ENCODE measurements around the gene CPTP. TPM values are rescaled to one million over a fixed set of nuclear protein-coding genes. Genes with fewer than 3 reads are reported as not detected.

CPTP gene
- total RNA-seq, 1 donor from 2014 or later: 1.0 TPM

DNA sequence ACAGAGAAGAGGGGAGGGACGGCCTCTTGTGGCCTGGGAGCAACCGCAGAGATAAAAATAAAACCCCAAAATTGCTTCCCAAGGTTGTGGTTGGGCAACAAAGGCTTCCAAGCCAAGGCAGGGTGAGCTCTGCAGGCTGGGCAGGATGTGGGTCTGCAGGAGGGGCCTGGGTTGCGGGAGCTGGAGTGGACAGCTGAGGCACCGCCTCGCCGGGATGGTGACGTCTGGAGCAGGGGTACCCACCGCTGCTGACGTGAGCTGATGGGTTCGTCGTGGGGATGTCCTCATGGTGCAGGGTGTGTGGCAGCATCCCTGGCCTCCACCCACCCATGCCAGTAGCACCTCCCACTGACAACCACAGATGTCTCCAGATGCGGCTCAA lies 46.8 kb downstream of the CPTP start:
- TF ChIP-seq, protein P1, sequence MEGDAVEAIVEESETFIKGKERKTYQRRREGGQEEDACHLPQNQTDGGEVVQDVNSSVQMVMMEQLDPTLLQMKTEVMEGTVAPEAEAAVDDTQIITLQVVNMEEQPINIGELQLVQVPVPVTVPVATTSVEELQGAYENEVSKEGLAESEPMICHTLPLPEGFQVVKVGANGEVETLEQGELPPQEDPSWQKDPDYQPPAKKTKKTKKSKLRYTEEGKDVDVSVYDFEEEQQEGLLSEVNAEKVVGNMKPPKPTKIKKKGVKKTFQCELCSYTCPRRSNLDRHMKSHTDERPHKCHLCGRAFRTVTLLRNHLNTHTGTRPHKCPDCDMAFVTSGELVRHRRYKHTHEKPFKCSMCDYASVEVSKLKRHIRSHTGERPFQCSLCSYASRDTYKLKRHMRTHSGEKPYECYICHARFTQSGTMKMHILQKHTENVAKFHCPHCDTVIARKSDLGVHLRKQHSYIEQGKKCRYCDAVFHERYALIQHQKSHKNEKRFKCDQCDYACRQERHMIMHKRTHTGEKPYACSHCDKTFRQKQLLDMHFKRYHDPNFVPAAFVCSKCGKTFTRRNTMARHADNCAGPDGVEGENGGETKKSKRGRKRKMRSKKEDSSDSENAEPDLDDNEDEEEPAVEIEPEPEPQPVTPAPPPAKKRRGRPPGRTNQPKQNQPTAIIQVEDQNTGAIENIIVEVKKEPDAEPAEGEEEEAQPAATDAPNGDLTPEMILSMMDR (IDR thresholded peaks at IDR 0.05): no peak
- TF ChIP-seq EZH2 (IDR thresholded peaks at IDR 0.05): no peak
- Histone ChIP-seq H3K4me3 (no peak overlapping the region), H3K79me2 (ENCODE audit: low read depth) (peaks cover 17% of the 10 kb centered on the region), H3K36me3 (no peaks in the 10 kb centered on the region), H2AFZ (replicated peaks) (no peak overlapping the region), H3K9ac (no peak overlapping the region), H3F3A (ENCODE audit: low read depth) (peaks cover 18% of the 10 kb centered on the region), H3K9me3 (ENCODE audit: low read depth) (no peaks in the 10 kb centered on the region), H4K20me1 (ENCODE audit: low read depth) (peaks cover 3% of the 10 kb centered on the region), H3K27ac (no peak overlapping the region), H3K4me2 (no peak overlapping the region), H3K27me3 (no peaks in the 10 kb centered on the region), H3K4me1 (peaks cover 7% of the 10 kb centered on the region)
- Mint-ChIP-seq H3K4me1 (peaks cover 10% of the 10 kb centered on the region), H3K36me3 (no peaks in the 10 kb centered on the region), H3K9me3 (no peaks in the 10 kb centered on the region), H3K4me3 (no peak overlapping the region), H3K27me3 (ENCODE audit: insufficient read depth, low read depth) (no peaks in the 10 kb centered on the region), H3K27ac (no peak overlapping the region)
- DNase-seq (ENCODE audit: low spot score): no peak

DNA sequence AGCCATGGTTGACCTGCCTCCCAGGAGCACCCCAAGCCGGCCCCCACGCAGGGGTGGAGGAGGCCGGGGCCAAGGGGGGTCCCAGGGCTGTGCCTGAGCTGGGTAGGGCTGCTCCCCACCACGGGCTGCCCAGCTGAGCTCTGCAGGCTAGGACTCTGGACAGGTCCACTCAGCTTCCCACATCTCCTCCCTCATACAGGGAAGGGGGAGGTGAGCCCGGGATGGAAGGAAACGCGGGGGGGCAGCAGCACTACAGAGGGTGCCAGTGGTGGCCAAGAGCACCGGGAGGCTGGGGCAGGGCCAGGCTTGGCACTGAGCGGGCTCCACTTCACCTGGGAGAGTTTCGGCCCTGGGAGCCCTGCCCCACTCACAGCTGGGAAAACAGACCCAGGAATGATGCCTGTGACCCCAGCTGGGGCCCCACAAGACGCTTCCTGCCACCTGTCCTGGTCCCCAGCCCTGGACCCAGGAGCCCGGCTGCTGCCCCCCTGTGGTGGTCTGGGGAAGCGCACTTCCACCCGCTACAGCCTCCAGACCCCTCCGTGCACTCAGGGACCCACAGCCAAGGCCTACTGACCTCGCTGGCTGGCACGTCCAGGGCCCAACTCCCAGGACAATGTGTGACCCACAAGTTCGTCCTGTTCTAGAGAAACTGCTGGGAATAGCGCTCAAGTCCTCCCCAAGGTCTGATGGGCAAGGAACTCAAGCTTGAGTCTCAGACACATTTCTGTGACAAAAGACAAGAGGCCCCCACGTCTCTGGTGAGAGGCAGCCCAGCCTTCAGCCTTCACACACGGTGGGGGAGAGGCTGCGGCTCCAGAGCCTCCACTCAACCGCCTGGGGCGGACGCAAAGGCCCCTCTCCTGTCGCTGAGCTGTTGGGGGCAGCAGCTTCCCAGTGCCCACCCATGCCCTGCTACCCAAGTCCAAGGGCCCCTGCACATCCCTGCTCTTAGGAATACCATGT lies 47.4 kb downstream of the CPTP start:
- H2AFZ ChIP-seq (replicated peaks): no peak overlapping the region
- TF ChIP-seq, protein P1 (IDR thresholded peaks at IDR 0.05): peak; percentile 92
- TF ChIP-seq EZH2phosphoT487 (IDR thresholded peaks at IDR 0.05) (no peak), EZH2 (IDR thresholded peaks at IDR 0.05) (no peak)
- H3K27ac ChIP-seq: no peak overlapping the region
- no peaks in the 10 kb centered on the region for H3K27me3 ChIP-seq
- no peaks in the 10 kb centered on the region for H3K36me3 ChIP-seq
- H3F3A ChIP-seq (ENCODE audit: low read depth): peaks cover 22% of the 10 kb centered on the region
- H3K9ac ChIP-seq: no peak overlapping the region
- Mint-ChIP-seq H3K4me3 (no peak overlapping the region), H3K9me3 (no peaks in the 10 kb centered on the region), H3K27ac (no peak overlapping the region), H3K27me3 (ENCODE audit: insufficient read depth, low read depth) (no peaks in the 10 kb centered on the region), H3K36me3 (no peaks in the 10 kb centered on the region), H3K4me1 (peaks cover 10% of the 10 kb centered on the region)
- H3K4me1 ChIP-seq: peaks cover 7% of the 10 kb centered on the region
- H3K79me2 ChIP-seq (ENCODE audit: low read depth): peaks cover 17% of the 10 kb centered on the region
- H3K4me2 ChIP-seq: no peak overlapping the region
- DNase-seq (ENCODE audit: low spot score): peak; percentile 80
- peaks cover 3% of the 10 kb centered on the region for H4K20me1 ChIP-seq (ENCODE audit: low read depth)
- H3K9me3 ChIP-seq (ENCODE audit: low read depth): no peaks in the 10 kb centered on the region
- H3K4me3 ChIP-seq: no peak overlapping the region

DNA sequence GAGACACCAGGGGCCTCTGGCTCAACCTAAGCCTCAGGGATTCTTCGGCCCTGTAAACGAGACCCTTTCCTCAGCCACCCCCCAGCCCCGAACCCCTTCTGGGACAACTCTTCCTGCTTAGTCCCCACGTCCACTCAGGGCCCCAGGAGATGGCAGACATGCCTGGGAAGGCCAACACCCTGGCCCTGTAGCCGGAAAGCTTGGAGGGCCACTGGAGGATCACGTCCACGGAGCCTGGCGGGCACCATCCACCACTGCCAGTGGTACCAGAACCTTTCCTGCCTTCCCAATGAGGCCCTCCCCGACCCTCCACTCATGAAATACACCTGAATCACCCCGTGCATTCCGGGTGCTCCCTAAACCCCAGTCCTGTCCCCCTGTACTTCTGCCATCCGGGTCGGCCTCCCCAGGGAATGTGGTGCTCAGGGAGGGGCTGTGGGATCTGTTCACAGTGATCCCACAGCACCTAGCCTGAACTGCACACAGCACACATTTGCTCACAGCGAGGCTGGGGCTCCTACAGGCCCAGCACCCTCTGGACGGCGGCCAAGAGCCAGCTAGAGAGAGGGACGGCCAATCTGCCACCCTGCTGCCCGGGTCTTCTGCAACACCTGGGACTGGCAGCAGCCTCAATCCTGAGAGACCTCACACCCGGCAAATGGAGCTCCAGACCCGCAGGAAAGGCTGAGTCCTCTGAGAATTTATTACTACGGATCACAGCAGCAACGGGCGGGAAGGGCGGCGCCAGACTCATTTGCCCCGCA lies 48.6 kb downstream of the CPTP start:
- H3K27ac Mint-ChIP-seq: no peak overlapping the region
- no peak overlapping the region for H2AFZ ChIP-seq (replicated peaks)
- no peak for DNase-seq (ENCODE audit: low spot score)
- H3K9me3 Mint-ChIP-seq: no peaks in the 10 kb centered on the region
- no peaks in the 10 kb centered on the region for H3K9me3 ChIP-seq (ENCODE audit: low read depth)
- no peaks in the 10 kb centered on the region for H3K27me3 Mint-ChIP-seq (ENCODE audit: insufficient read depth, low read depth)
- H3K9ac ChIP-seq: no peak overlapping the region
- peak overlapping the region; percentile 99 for H3K4me2 ChIP-seq
- peak overlapping the region; percentile 92 for H3K4me3 ChIP-seq
- H3K36me3 ChIP-seq: no peaks in the 10 kb centered on the region
- peaks cover 10% of the 10 kb centered on the region for H3K4me1 Mint-ChIP-seq
- H3K27ac ChIP-seq: no peak overlapping the region
- peak overlapping the region; percentile 92 for H3K4me3 Mint-ChIP-seq
- no peaks in the 10 kb centered on the region for H3K27me3 ChIP-seq
- TF ChIP-seq EZH2phosphoT487 (IDR thresholded peaks at IDR 0.05): no peak
- no peaks in the 10 kb centered on the region for H3K36me3 Mint-ChIP-seq
- H3K79me2 ChIP-seq (ENCODE audit: low read depth): peaks cover 17% of the 10 kb centered on the region
- H4K20me1 ChIP-seq (ENCODE audit: low read depth): peaks cover 3% of the 10 kb centered on the region
- H3K4me1 ChIP-seq: peaks cover 7% of the 10 kb centered on the region
- peaks cover 22% of the 10 kb centered on the region for H3F3A ChIP-seq (ENCODE audit: low read depth)

Measured in neural progenitor cell (in vitro differentiated cells).